Cardiac muscle cell (in vitro differentiated cells and primary cell): ENCODE results near the gene PAM. TPM values are rescaled to one million over a fixed set of nuclear protein-coding genes. Genes with fewer than 3 reads are reported as not detected.

Source experiments
- DNase-seq, 2 donors: peaks; one replicate each; pipeline versions ENCODE4 v3.0.0 to v3.0.0-alpha.2; 2010 to 2017; ENCODE audit warnings: low read depth in 1 of 2, low spot score in 1 of 2
- H3K27ac ChIP-seq: fragments of 200-600 bp; sonication (generic); 2 replicates; pipeline ENCODE4 v1.5.1; 2016
- H3K27me3 ChIP-seq: fragments of 200-600 bp; sonication (generic); 2 replicates; pipeline ENCODE4 v1.6.0; 2016; ENCODE audit warnings: control low read depth
- H3K36me3 ChIP-seq: fragments of 200-600 bp; sonication (generic); 2 replicates; pipeline ENCODE4 v1.5.1; 2016; ENCODE audit warnings: control low read depth
- H3K4me1 ChIP-seq: fragments of 200-600 bp; sonication (generic); 2 replicates; pipeline ENCODE4 v1.8.1; 2017; ENCODE audit warnings: low read depth, mild to moderate bottlenecking, mixed run types
- H3K4me3 ChIP-seq: fragments of 200-600 bp; sonication (generic); 2 replicates; pipeline ENCODE4 v1.5.1; 2016; ENCODE audit warnings: mild to moderate bottlenecking
- H3K9me3 ChIP-seq: fragments of 200-600 bp; sonication (generic); 2 replicates; pipeline ENCODE4 v1.5.1; 2017; ENCODE audit warnings: low read depth, mild to moderate bottlenecking, control low read depth
- polyA plus RNA-seq: library from polyadenylated mRNA; unstranded; fragments of >200 nt; fragmentation: Nextera tagmentation; extraction: Ambion mirVana; gene quantifications from 2 replicates; pipeline ENCODE4 v1.2.1, GENCODE V29; 2016
- total RNA-seq: library from RNA; depleted of rRNA; stranded (reverse); fragments of >200 nt; gene quantifications from 2 replicates; pipeline ENCODE4 v1.2.3, GENCODE V29; 2016
- TF ChIP-seq, protein P1 (sequence below): IDR thresholded peaks from 2 replicates; pipeline ENCODE4 v1.5.1; 2012; ENCODE audit warnings: low read depth, mild to moderate bottlenecking, low read length

Gene PAM
- total RNA-seq (392 and 632 TPM in 2 replicates), polyA plus RNA-seq (218 and 375 TPM in 2 replicates)

DNA sequence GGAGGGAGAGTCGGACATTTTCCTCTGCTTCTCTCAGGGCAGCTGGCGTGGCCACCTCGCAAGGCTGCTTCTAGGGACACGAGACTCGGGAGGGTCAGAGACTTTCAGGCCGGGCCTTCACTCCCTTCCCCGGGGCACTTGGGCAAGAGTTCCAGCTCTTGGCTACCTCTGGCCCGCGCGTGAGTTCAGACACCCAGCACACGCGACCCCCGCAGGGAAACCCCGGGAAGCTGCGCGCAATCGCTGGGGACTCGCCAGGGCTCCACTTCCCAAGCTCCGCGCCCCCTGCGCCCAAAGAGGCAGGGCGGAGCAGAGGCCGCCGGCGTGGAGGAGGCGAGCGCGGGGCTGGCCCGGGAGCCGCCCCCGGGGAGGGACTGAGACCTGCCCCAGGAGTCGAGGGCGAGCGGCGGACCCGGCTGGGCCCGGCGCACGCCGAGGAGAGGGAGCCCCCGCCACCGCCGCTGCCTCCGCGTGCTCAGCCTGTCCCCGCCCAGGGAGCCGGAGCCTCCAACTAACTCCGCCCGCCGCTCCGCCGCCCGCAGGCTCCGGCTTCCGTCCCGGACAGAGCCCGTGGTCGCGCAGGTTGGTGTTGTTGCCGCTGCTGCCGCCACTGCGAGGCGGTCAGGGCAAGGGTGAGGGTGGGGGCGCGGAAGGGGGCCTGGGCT, at the start of gene PAM:
PAM (plus strand) TSS at position 539 of the 665 bp plus-strand sequence. CDS start 110,891 bp downstream, outside the sequence.
- Histone ChIP-seq H3K4me3 (peak within 1 kb of the TSS; percentile 48), H3K36me3 (no peaks in the 10 kb centered on the region), H3K9me3 (no peaks in the 10 kb centered on the region), H3K27ac (no peak within 1 kb of the TSS), H3K27me3 (peaks cover 15% of the 10 kb centered on the region), H3K4me1 (peaks cover 5% of the 10 kb centered on the region)
- TF ChIP-seq, protein P1, sequence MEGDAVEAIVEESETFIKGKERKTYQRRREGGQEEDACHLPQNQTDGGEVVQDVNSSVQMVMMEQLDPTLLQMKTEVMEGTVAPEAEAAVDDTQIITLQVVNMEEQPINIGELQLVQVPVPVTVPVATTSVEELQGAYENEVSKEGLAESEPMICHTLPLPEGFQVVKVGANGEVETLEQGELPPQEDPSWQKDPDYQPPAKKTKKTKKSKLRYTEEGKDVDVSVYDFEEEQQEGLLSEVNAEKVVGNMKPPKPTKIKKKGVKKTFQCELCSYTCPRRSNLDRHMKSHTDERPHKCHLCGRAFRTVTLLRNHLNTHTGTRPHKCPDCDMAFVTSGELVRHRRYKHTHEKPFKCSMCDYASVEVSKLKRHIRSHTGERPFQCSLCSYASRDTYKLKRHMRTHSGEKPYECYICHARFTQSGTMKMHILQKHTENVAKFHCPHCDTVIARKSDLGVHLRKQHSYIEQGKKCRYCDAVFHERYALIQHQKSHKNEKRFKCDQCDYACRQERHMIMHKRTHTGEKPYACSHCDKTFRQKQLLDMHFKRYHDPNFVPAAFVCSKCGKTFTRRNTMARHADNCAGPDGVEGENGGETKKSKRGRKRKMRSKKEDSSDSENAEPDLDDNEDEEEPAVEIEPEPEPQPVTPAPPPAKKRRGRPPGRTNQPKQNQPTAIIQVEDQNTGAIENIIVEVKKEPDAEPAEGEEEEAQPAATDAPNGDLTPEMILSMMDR = no peak
- DNase-seq = peak; percentile 80 to 89

DNA sequence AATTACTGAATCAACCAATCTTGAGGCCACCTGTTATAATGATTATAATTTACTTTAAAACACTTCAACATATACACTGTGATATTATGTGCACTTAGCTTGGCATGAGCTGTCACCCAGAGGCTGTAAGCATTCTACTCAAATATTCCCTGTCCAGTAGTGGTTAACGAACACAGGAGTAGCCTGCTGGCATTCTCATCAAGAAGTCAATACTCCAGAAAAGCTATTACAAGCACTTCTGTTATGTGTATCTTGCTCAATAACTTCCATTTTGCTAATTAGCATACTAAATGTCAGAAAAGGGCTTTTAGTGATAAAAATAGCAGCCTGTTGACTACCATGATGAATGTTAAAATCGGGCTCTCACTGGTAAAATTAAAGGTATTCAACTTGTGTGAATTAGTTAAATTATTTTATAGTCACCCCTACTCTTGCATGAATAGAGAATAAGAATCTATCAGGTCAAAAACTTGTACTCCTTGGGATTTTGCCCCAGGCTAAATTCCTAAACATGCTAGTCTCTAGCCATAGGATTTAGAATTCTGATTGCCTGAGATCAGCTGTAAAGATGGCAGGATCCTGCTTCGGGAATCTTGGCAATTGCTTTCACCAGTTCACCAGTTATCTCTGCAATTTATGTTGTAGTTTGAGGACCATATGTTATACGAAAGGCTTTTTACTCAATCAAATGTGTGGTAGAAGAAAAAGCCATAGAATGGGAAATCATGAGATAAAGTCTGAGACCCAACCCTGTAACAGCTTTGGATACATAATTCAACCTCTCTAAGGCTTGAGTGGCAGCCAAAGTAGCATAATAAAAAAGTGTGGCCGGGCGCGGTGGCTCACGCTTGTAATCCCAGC, 43.4 kb upstream of the PAM start:
- TF ChIP-seq, protein P1 = no peak
- no peaks in the 10 kb centered on the region for H3K9me3 ChIP-seq
- DNase-seq = no peak
- no peak overlapping the region for H3K27ac ChIP-seq
- H3K4me1 ChIP-seq = no peaks in the 10 kb centered on the region
- no peaks in the 10 kb centered on the region for H3K27me3 ChIP-seq
- no peaks in the 10 kb centered on the region for H3K36me3 ChIP-seq
- H3K4me3 ChIP-seq = no peak overlapping the region

DNA sequence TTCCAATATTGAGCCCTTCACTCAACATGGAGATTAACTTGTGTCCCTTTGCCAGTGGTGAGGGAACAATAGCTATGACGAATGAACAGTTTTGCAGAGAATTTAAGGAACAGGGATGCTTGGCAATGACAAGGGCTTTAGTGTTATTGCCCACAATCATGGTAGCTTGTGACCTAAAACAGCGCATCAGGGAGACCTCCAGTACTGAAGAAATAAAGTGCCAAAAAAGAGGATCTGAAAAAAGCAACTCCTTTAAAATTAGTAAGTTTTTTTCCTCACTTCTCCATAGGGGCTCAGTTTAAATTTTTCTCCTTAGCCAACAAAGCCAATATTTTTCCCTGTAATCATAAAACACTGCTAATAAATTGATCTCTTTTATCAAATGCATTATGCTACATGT, 41.8 kb upstream of the PAM start:
- no peak for DNase-seq
- TF ChIP-seq, protein P1 = no peak
- no peak overlapping the region for H3K27ac ChIP-seq
- H3K36me3 ChIP-seq = no peaks in the 10 kb centered on the region
- no peaks in the 10 kb centered on the region for H3K4me1 ChIP-seq
- H3K27me3 ChIP-seq = no peaks in the 10 kb centered on the region
- H3K4me3 ChIP-seq = no peak overlapping the region
- no peaks in the 10 kb centered on the region for H3K9me3 ChIP-seq

DNA sequence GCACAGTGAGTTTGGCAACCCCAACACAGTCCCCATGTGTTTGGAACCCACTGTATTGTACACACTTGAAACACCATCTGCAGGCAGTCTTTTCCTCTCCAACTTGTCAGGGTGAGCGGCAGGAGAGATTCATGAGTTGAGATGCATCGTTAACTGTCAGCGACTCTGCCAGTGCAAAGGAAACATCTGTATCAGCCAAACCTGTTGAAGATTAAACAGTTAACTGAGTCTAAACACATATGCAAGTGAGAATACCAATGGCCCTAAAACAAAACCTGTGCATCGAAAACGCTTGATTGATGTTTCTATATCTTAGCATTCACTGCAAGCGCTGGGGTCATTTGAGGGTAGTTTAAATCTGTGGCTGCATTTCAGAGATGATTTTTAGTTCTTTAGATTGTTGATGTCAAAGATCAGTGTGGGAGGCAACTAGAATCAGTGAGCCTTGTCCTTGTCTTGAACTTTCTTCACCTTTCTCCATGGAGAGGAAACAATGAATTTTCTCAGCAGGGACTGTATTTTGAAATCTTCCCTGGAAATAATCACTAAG, 41.3 kb upstream of the PAM start:
- no peaks in the 10 kb centered on the region for H3K9me3 ChIP-seq
- TF ChIP-seq, protein P1 = no peak
- DNase-seq = peak in 1 of 2 donors; percentile 1
- no peak overlapping the region for H3K4me3 ChIP-seq
- no peaks in the 10 kb centered on the region for H3K4me1 ChIP-seq
- H3K36me3 ChIP-seq = no peaks in the 10 kb centered on the region
- H3K27ac ChIP-seq = no peak overlapping the region
- H3K27me3 ChIP-seq = no peaks in the 10 kb centered on the region

DNA sequence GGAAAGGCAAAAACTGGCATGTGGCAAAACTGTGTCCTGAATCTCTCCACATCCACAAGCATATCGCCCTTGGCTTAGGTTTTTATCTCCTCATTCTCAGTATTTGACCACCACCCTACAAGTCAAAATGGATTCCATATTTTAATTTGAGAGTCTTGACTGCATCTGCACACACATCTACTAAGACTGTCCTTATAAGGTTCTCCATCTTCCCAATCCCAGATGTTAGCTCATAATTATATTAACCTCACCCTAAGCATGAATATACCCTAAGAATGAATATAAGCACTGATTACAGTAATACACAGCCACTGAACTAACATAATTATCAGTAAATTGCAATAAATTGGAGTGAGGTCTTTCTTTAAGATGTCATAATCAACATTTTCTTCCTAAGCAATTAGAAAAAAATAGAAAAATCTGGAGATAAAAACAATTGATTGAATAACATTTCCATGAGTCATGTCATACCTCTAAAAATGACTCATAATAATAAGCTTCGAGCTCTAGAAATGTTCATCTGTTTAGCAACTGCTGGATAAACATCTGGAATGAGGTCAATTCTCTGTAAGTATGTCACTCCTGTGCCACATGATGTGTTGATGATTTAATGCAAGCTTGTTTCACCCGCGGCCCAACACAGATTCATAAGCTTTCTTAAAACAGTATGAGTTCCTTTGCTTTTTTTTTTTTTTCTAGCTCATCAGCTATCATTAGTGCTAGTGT, 39.9 kb upstream of the PAM start:
- H3K27me3 ChIP-seq = no peaks in the 10 kb centered on the region
- TF ChIP-seq, protein P1 = no peak
- H3K4me3 ChIP-seq = no peak overlapping the region
- H3K9me3 ChIP-seq = no peaks in the 10 kb centered on the region
- DNase-seq = peak in 1 of 2 donors; percentile 71
- no peaks in the 10 kb centered on the region for H3K36me3 ChIP-seq
- H3K27ac ChIP-seq = no peak overlapping the region
- H3K4me1 ChIP-seq = no peaks in the 10 kb centered on the region
